Stimulated activated effector memory CD8-positive, alpha-beta T cell treated with anti-CD3 and anti-CD28 coated beads, Interleukin-12 subunit alpha, Interleukin-12 subunit beta, amount 100 ng/mL, for 72 hours (primary cell): ENCODE measurements around the gene TACC2.

ENCODE experiments used
- ATAC-seq: fragments of 150-1000 bp; cut with Tn5 transposase; 2 replicates; pipeline ENCODE4 v1.10.0; 2021
- DNase-seq, 2 donors: peaks; one replicate each; pipeline ENCODE4 v3.0.0; 2021 to 2022; ENCODE audit warnings: low spot score in 2 of 2
- H3K27ac Mint-ChIP-seq: one replicate; pipeline ENCODE4 v1.8.0; 2022; ENCODE audit warnings: mild to moderate bottlenecking, mixed read lengths
- H3K36me3 Mint-ChIP-seq: one replicate; pipeline ENCODE4 v1.8.0; 2022; ENCODE audit warnings: mild to moderate bottlenecking, mixed read lengths
- H3K4me1 Mint-ChIP-seq: one replicate; pipeline ENCODE4 v1.8.0; 2022; ENCODE audit warnings: mixed read lengths
- H3K4me3 Mint-ChIP-seq: one replicate; pipeline ENCODE4 v1.8.0; 2022; ENCODE audit warnings: mild to moderate bottlenecking, mixed read lengths
- H3K9me3 Mint-ChIP-seq: one replicate; pipeline ENCODE4 v1.8.0; 2022; ENCODE audit warnings: mixed read lengths

Gene TACC2

GRCh38 chr10:122210481-122211265, 221.7 kb downstream of the TACC2 start:
- H3K4me3 Mint-ChIP-seq = no peak overlapping the region
- H3K4me1 Mint-ChIP-seq = no peaks in the 10 kb centered on the region
- no peak overlapping the region for H3K27ac Mint-ChIP-seq
- H3K9me3 Mint-ChIP-seq = no peaks in the 10 kb centered on the region
- no peaks in the 10 kb centered on the region for H3K36me3 Mint-ChIP-seq
- ATAC-seq (no peak), DNase-seq (no peak)

- H3K4me3 Mint-ChIP-seq = no peak overlapping the region
- H3K4me1 Mint-ChIP-seq = no peaks in the 10 kb centered on the region
- H3K9me3 Mint-ChIP-seq = no peaks in the 10 kb centered on the region
- DNase-seq (no peak), ATAC-seq (no peak)
- H3K36me3 Mint-ChIP-seq = no peaks in the 10 kb centered on the region
- H3K27ac Mint-ChIP-seq = no peak overlapping the region
Observed at GRCh38 chr10:122213364-122213763, 224.4 kb downstream of the TACC2 start.

- DNase-seq = no peak
- Mint-ChIP-seq H3K27ac (no peak overlapping the region), H3K4me3 (no peak overlapping the region), H3K9me3 (no peaks in the 10 kb centered on the region), H3K36me3 (no peaks in the 10 kb centered on the region), H3K4me1 (no peaks in the 10 kb centered on the region)
- no peak for ATAC-seq
Observed at GRCh38 chr10:122213766-122214165, 224.8 kb downstream of the TACC2 start.

GRCh38 chr10:122216047-122216446, 227.1 kb downstream of the TACC2 start:
- no peaks in the 10 kb centered on the region for H3K4me1 Mint-ChIP-seq
- no peak for DNase-seq
- no peak overlapping the region for H3K4me3 Mint-ChIP-seq
- no peaks in the 10 kb centered on the region for H3K9me3 Mint-ChIP-seq
- no peak for ATAC-seq
- H3K36me3 Mint-ChIP-seq = no peaks in the 10 kb centered on the region
- no peak overlapping the region for H3K27ac Mint-ChIP-seq

DNA sequence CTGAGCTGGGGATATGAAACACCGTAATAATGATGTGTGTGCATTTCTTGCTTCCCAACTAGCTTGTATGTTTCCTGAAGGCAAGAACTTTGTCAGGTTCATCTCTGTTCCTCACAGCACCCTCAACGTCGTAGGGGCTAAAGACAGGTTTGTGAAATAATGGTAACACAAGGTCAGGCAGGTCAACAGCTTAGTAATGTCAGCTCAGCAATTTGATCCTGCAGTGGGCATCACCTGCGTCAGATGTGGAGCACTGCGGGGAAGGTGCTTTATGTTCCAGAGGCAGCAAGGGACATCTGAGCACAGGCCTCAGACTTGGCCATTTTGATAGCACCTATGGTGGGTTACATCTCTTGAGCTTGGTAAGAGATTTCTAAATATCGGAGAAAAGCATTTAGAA, 230.4 kb downstream of the TACC2 start:
- Mint-ChIP-seq H3K4me3 (no peak overlapping the region), H3K4me1 (no peaks in the 10 kb centered on the region), H3K27ac (no peak overlapping the region), H3K9me3 (no peaks in the 10 kb centered on the region), H3K36me3 (no peaks in the 10 kb centered on the region)
- DNase-seq = no peak
- no peak for ATAC-seq

DNA sequence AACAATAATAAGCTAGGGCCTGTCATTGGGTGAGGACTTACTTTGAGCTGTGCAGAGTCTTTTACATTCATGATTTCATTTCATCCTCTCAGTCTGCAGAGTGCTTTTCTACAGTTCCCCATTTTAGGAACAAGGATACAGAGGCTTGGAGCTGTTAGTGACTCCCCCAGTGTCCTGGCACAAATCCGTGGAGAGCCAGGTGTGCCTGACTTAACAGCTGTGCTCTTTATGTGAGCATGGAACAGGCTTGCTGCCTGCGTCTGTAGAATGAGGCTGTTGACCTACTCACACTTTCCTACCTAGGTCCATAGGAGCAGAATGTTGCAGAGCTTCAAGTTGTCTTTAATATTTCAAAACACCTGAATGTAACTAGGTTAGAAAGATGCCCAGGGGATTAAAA, 231.8 kb downstream of the TACC2 start:
- no peak for ATAC-seq
- DNase-seq = no peak
- Mint-ChIP-seq H3K4me1 (no peaks in the 10 kb centered on the region), H3K9me3 (no peaks in the 10 kb centered on the region), H3K27ac (no peak overlapping the region), H3K4me3 (no peak overlapping the region), H3K36me3 (no peaks in the 10 kb centered on the region)

- Mint-ChIP-seq H3K4me3 (no peak overlapping the region), H3K4me1 (no peaks in the 10 kb centered on the region), H3K9me3 (no peaks in the 10 kb centered on the region), H3K27ac (no peak overlapping the region), H3K36me3 (no peaks in the 10 kb centered on the region)
- no peak for ATAC-seq
- no peak for DNase-seq
Observed at GRCh38 chr10:122221958-122222357, 233.0 kb downstream of the TACC2 start.

DNA sequence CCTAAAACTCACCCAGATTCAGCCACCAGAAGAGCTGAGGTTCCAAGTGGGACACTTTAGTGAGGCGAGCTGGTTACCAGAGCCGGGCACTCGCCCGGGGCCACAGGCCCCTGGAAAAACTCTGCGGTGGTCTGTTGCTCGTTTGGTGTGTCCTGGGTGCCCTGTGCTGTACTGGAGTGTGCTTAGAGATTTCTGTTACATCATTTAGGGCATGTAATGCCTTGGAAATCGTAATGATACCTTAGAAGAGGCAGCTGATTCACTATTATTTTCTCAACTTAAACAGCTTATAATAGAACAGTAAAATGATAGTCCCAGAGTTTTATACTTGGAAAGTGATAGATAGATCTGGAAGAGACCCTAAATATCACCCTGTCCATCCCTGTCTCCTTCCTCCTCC, 233.7 kb downstream of the TACC2 start:
- Mint-ChIP-seq H3K36me3 (no peaks in the 10 kb centered on the region), H3K4me3 (no peak overlapping the region), H3K9me3 (no peaks in the 10 kb centered on the region), H3K27ac (no peak overlapping the region), H3K4me1 (no peaks in the 10 kb centered on the region)
- ATAC-seq (no peak), DNase-seq (no peak)

GRCh38 chr10:122224159-122224558, 235.2 kb downstream of the TACC2 start:
- H3K4me3 Mint-ChIP-seq = no peak overlapping the region
- H3K9me3 Mint-ChIP-seq = no peaks in the 10 kb centered on the region
- no peaks in the 10 kb centered on the region for H3K36me3 Mint-ChIP-seq

GRCh38 chr10:122225330-122225729, 236.4 kb downstream of the TACC2 start:
- Mint-ChIP-seq H3K36me3 (no peaks in the 10 kb centered on the region), H3K4me1 (no peaks in the 10 kb centered on the region), H3K4me3 (no peak overlapping the region), H3K27ac (no peak overlapping the region), H3K9me3 (no peaks in the 10 kb centered on the region)
- ATAC-seq (no peak), DNase-seq (no peak)

More at GRCh38 chr10:122224159-122224558, 235.2 kb downstream of the TACC2 start:
- no peak overlapping the region for H3K27ac Mint-ChIP-seq
- no peaks in the 10 kb centered on the region for H3K4me1 Mint-ChIP-seq
- no peak for ATAC-seq
- no peak for DNase-seq

DNA sequence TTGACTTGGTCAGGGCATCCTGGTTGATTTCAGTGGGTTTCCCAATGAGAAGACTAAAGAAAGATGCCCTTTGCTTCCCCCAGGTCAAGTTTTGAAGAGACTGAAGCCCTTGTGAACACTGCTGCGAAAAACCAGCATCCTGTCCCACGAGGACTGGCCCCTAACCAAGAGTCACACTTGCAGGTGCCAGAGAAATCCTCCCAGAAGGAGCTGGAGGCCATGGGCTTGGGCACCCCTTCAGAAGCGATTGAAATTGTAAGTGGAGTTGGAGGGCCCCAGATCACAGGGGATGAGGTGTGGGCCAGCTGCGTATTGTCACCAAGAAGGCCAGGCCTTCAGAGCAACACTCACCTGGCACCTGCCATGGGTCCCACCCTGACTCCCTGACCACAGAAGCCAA, 238.8 kb downstream of the TACC2 start:
- Mint-ChIP-seq H3K9me3 (no peaks in the 10 kb centered on the region), H3K4me1 (no peaks in the 10 kb centered on the region), H3K36me3 (no peaks in the 10 kb centered on the region), H3K4me3 (no peak overlapping the region), H3K27ac (no peak overlapping the region)
- no peak for ATAC-seq
- no peak for DNase-seq

GRCh38 chr10:122229666-122230065, 240.7 kb downstream of the TACC2 start:
- Mint-ChIP-seq H3K9me3 (no peaks in the 10 kb centered on the region), H3K4me1 (no peaks in the 10 kb centered on the region), H3K27ac (no peak overlapping the region), H3K36me3 (no peaks in the 10 kb centered on the region), H3K4me3 (no peak overlapping the region)
- ATAC-seq (no peak), DNase-seq (no peak)

- DNase-seq (no peak), ATAC-seq (no peak)
- Mint-ChIP-seq H3K36me3 (no peaks in the 10 kb centered on the region), H3K4me1 (no peaks in the 10 kb centered on the region), H3K4me3 (no peak overlapping the region), H3K9me3 (no peaks in the 10 kb centered on the region), H3K27ac (no peak overlapping the region)
Observed at GRCh38 chr10:122230222-122230621, 241.3 kb downstream of the TACC2 start.

- DNase-seq (no peak), ATAC-seq (no peak)
- H3K4me3 Mint-ChIP-seq = no peak overlapping the region
- no peaks in the 10 kb centered on the region for H3K4me1 Mint-ChIP-seq
- no peaks in the 10 kb centered on the region for H3K36me3 Mint-ChIP-seq
- H3K9me3 Mint-ChIP-seq = no peaks in the 10 kb centered on the region
- no peak overlapping the region for H3K27ac Mint-ChIP-seq
Observed at GRCh38 chr10:122232769-122233168, 243.8 kb downstream of the TACC2 start.

DNA sequence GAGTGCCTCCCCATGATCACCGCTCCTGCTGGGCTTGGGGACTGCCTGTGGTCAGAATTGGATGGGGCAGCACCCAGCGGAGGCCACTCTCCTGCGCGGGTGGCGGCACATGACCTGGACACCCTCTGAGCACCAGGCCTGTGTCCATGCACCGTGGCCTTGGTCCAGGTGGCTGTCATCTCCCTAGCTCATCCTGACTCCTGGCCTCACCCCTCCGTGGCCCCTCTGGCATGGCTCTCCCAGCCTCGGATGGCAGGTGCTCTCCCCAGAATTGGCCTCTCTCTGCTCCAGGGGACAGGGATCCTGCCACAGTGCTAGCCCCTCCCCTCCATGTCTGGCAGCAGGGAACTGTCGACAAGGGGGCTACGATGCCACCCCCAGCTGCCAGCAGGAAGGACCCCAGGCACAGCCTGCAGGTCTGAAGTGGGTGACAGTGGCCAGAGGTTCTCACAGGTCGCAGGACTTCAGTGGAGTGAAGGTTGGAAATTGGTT, 244.9 kb downstream of the TACC2 start:
- Mint-ChIP-seq H3K4me3 (no peak overlapping the region), H3K27ac (no peak overlapping the region), H3K9me3 (no peaks in the 10 kb centered on the region), H3K36me3 (no peaks in the 10 kb centered on the region), H3K4me1 (no peaks in the 10 kb centered on the region)
- no peak for DNase-seq
- peak; percentile 22 for ATAC-seq

DNA sequence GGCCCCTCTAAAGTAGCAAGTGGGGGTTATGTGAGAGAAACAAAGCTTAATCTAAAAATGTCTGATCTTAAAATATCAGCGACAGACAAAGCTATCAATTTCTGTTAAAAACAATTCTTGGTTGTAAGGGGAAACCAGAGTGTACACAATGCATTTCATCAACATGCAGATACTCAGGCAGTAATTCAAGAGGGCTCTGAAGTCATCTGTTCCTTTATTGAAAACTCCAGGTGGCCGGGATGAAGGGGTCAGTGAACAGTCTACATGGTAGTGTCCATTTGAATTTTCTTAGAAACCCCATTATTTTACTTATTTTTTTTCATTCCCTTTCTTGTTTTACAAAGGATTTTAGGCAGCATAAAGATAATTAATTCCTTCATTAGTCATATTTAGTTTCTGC, 245.5 kb downstream of the TACC2 start:
- H3K9me3 Mint-ChIP-seq = no peaks in the 10 kb centered on the region
- H3K4me1 Mint-ChIP-seq = no peaks in the 10 kb centered on the region
- H3K27ac Mint-ChIP-seq = no peak overlapping the region
- no peak for DNase-seq
- no peaks in the 10 kb centered on the region for H3K36me3 Mint-ChIP-seq
- no peak overlapping the region for H3K4me3 Mint-ChIP-seq
- ATAC-seq = no peak
